Measurements from ENCODE around the gene CMPK1. TPM values are rescaled to one million over a fixed set of nuclear protein-coding genes. Genes with fewer than 3 reads are reported as not detected.

CMPK1 gene
- total and polyA plus RNA-seq, 10 of the 15 experiments (the other 5 are each of a cell fraction or from before 2014, with no cell fraction given) = 43.7 to 159 (median 85.6) TPM

- TF ChIP-seq BRCA1 (IDR thresholded peaks at IDR 0.05; ENCODE audit: low read depth, low read length) = no peak
- TF ChIP-seq TBL1XR1 (IDR thresholded peaks at IDR 0.05; ENCODE audit: low read depth, low read length) = no peak
- no peak for TF ChIP-seq ETV6 (conservative IDR thresholded peaks at IDR 0.05 in 1 of 2, IDR thresholded peaks at IDR 0.05 in 1 of 2; ENCODE audit: borderline replicate concordance in 1 of 2, low read depth in 1 of 2)
- no peak for TF ChIP-seq STAT3 (IDR thresholded peaks at IDR 0.05; ENCODE audit: low read depth, low read length)
- no peak for TF ChIP-seq TCF12 (IDR thresholded peaks at IDR 0.05; ENCODE audit: low read depth, low read length)
Measured at GRCh38 chr1:47331875-47332274, 1.7 kb upstream of the CMPK1 start (continued).

DNA sequence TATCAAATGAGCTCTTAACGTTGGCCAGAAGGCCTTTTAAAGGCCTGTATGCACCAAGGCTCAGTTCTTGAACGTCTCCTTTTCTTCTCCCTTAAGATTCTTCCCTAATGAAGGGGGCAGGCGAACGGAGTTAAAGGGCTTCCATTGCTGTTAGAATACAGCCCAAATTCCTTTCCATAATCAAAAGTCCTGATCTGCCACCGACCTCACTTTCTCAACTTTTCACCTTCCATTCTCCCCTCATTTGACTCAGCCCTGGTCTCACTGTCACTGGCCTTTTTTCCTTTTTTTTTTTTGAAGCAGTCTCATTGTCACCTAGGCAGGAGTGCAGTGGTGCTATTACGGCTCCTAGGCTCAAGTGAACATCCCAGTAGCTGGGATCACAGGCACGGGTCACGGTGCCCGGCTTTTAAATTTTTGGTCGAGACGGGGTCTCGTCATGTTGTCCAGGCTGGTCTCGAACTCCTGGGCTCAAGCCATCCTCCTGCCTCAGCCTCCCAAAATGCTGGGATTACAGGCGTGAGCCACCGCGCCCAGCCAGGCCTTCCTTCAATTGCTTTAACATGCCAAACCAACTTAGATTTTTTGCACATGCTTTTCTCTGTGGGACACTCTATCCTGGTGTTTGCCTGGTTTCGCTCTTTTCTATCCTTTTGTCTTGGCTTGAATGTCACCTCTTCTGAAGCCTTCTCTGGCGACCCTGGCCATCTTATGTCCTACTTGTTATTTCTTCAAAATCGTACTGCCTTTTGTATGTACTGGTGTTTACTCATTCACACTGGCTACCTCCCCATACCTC, 612 bp upstream of the CMPK1 start:
- CTCF ChIA-PET = interaction anchor here (0.6 to 2.2 kb wide), 9 partner anchors 9 to 63 kb away, joined by 3 to 8 read pairs (median 4); no protein-coding TSS in a partner anchor
- H3K9me3 ChIP-seq (replicated peaks; ENCODE audit: control insufficient read depth, insufficient read depth, low read length) = no peaks in the 10 kb centered on the region
- H4K20me1 ChIP-seq (ENCODE audit: control insufficient read depth, insufficient read depth) = no peaks in the 10 kb centered on the region
- in situ Hi-C loops (cut with MboI) = no loop called here
- H3K4me1 ChIP-seq (ENCODE audit: control insufficient read depth, insufficient read depth, low read length) = peaks cover 3% of the 10 kb centered on the region; the same call in 1 of the 2 replicates
- POLR2A ChIA-PET = interaction anchor here (0.6 to 3.2 kb wide), 10 partner anchors 9 to 105 kb away, joined by 3 to 19 read pairs (median 3); partner anchors contain the start of genes FOXD2 and STIL
- RAD21 ChIA-PET (ENCODE audit: unreplicated experiment) = interaction anchor here (0.6 to 2.1 kb wide), 7 partner anchors 9 to 393 kb away, joined by 3 to 13 read pairs (median 5); partner anchors contain the start of genes FOXD2 and STIL
- intact Hi-C loops (cut with micrococcal nuclease; ENCODE audit: unreplicated experiment) = loop anchor here (1.0 to 10.0 kb wide), 2 partner anchors 19 to 102 kb away; partner anchors contain the start of genes FOXD2 and STIL
- no peak for TF ChIP-seq CEBPB (IDR thresholded peaks at IDR 0.05; ENCODE audit: borderline replicate concordance in 1 of 2, low read depth in 2 of 2, low read length in 2 of 2)
- TF ChIP-seq, protein P1, sequence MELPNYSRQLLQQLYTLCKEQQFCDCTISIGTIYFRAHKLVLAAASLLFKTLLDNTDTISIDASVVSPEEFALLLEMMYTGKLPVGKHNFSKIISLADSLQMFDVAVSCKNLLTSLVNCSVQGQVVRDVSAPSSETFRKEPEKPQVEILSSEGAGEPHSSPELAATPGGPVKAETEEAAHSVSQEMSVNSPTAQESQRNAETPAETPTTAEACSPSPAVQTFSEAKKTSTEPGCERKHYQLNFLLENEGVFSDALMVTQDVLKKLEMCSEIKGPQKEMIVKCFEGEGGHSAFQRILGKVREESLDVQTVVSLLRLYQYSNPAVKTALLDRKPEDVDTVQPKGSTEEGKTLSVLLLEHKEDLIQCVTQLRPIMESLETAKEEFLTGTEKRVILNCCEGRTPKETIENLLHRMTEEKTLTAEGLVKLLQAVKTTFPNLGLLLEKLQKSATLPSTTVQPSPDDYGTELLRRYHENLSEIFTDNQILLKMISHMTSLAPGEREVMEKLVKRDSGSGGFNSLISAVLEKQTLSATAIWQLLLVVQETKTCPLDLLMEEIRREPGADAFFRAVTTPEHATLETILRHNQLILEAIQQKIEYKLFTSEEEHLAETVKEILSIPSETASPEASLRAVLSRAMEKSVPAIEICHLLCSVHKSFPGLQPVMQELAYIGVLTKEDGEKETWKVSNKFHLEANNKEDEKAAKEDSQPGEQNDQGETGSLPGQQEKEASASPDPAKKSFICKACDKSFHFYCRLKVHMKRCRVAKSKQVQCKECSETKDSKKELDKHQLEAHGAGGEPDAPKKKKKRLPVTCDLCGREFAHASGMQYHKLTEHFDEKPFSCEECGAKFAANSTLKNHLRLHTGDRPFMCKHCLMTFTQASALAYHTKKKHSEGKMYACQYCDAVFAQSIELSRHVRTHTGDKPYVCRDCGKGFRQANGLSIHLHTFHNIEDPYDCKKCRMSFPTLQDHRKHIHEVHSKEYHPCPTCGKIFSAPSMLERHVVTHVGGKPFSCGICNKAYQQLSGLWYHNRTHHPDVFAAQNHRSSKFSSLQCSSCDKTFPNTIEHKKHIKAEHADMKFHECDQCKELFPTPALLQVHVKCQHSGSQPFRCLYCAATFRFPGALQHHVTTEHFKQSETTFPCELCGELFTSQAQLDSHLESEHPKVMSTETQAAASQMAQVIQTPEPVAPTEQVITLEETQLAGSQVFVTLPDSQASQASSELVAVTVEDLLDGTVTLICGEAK (IDR thresholded peaks at IDR 0.05; ENCODE audit: borderline replicate concordance) = peak; percentile 39; the same call in 1 of the 2 replicates
- TF ChIP-seq, protein P2, sequence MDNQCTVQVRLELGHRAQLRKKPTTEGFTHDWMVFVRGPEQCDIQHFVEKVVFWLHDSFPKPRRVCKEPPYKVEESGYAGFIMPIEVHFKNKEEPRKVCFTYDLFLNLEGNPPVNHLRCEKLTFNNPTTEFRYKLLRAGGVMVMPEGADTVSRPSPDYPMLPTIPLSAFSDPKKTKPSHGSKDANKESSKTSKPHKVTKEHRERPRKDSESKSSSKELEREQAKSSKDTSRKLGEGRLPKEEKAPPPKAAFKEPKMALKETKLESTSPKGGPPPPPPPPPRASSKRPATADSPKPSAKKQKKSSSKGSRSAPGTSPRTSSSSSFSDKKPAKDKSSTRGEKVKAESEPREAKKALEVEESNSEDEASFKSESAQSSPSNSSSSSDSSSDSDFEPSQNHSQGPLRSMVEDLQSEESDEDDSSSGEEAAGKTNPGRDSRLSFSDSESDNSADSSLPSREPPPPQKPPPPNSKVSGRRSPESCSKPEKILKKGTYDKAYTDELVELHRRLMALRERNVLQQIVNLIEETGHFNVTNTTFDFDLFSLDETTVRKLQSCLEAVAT (IDR thresholded peaks at IDR 0.05) = peak; percentile 31; the same call in 1 of the 2 replicates
- peak overlapping the region; percentile 98 for H2AFZ ChIP-seq (ENCODE audit: control insufficient read depth, low read depth, low read length)
- no peaks in the 10 kb centered on the region for H3K27me3 ChIP-seq (replicated peaks in 1 of 2; ENCODE audit: control insufficient read depth in 2 of 2, insufficient read depth in 2 of 2, low read length in 1 of 2)
- peak overlapping the region; percentile 85 for H3K27ac ChIP-seq (ENCODE audit: control insufficient read depth, insufficient read depth)
- H3K9ac ChIP-seq (ENCODE audit: control insufficient read depth, insufficient read depth, low read length) = peak overlapping the region; percentile 93
- H3K79me2 ChIP-seq (ENCODE audit: control insufficient read depth, insufficient read depth, low read length) = peaks cover 34% of the 10 kb centered on the region
- ATAC-seq (no peak), DNase-seq (ENCODE audit: low read depth, low spot score) (no peak), FAIRE-seq (no peak)
- peak overlapping the region; percentile 90 for H3K4me2 ChIP-seq (ENCODE audit: control insufficient read depth, insufficient read depth)
- SMC1A ChIA-PET (ENCODE audit: uncharacterized antibody, unreplicated experiment) = interaction anchor here (0.9 to 1.5 kb wide), 3 partner anchors 9 to 19 kb away, joined by 3 to 7 read pairs (median 4); partner anchors contain the start of gene STIL
- TSS peak; percentile 87 for BruUV-seq (replicated peaks)
- peak overlapping the region; percentile 78 for H3K4me3 ChIP-seq
- 84% methylated on average over 19 of the region's 19 CpGs for WGBS (ENCODE audit: insufficient coverage, insufficient replicate concordance, low lambda C conversion rate, missing lambda C conversion rate)
- no peaks in the 10 kb centered on the region for H3K36me3 ChIP-seq (ENCODE audit: control insufficient read depth in 2 of 2, insufficient read depth in 2 of 2, low read length in 1 of 2)
